C4-2B (cell line): Measurements from ENCODE around the gene ASB11.

Source experiments
- CTCF ChIP-seq: fragments of 450-650 bp; conservative IDR thresholded peaks from 2 replicates; pipeline ENCODE4 v1.5.1; 2017; ENCODE audit warnings: mild to moderate bottlenecking
- ZFX ChIP-seq: fragments of 450-650 bp; IDR thresholded peaks from 2 replicates; pipeline ENCODE4 v1.6.1; 2017

DNA sequence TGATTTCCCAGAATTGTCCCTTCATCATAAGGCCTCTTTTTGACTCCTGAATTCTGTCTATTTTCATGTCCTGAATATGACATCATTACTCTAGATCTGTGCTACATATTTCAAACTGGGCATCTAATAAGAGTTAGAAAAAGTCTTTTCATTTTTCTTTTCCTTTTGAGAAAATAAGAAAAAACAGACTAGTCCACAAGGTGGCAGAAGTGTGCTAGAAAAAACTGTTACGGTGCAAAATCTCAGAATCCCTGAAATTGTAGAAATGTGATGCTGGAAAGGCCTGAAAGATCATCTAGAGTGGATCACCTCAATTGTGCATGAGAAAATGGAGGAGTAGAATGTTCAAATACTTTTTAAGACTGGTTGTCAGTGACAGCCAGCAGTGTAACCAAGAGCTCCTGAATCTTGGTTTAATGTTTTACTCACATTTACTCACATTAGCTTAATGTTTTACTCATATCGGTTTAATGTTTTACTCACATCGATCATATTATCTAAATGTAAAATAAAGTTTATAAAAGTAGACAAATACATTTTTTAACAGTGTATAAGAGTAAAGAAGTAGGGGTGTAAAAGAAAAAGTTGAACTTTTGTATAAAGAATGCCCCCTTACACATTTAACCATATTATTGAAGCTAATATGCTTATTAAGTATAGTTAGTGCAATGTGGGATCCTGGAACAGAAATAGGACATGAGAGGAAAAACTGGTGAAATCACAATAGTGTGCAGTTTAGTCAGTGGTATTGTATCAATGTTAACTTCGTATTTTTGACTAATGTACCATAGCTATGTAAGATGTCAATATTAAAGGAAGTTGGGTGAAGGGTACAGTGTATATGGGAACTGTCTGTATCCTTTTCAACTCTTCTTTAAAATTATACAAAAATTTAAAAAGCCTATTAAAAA lies 15.2 kb downstream of the ASB11 start:
- TF ChIP-seq CTCF (peak; percentile 56), ZFX (no peak)
